AG08395 (cell line): Measurements from ENCODE around the gene NCR3LG1.

ENCODE experiments used
- DNase-seq: peaks from one replicate; pipeline ENCODE4 v3.0.0; 2012; ENCODE audit warnings: mixed read lengths, low spot score

NCR3LG1 gene, protein sequence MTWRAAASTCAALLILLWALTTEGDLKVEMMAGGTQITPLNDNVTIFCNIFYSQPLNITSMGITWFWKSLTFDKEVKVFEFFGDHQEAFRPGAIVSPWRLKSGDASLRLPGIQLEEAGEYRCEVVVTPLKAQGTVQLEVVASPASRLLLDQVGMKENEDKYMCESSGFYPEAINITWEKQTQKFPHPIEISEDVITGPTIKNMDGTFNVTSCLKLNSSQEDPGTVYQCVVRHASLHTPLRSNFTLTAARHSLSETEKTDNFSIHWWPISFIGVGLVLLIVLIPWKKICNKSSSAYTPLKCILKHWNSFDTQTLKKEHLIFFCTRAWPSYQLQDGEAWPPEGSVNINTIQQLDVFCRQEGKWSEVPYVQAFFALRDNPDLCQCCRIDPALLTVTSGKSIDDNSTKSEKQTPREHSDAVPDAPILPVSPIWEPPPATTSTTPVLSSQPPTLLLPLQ

DNA sequence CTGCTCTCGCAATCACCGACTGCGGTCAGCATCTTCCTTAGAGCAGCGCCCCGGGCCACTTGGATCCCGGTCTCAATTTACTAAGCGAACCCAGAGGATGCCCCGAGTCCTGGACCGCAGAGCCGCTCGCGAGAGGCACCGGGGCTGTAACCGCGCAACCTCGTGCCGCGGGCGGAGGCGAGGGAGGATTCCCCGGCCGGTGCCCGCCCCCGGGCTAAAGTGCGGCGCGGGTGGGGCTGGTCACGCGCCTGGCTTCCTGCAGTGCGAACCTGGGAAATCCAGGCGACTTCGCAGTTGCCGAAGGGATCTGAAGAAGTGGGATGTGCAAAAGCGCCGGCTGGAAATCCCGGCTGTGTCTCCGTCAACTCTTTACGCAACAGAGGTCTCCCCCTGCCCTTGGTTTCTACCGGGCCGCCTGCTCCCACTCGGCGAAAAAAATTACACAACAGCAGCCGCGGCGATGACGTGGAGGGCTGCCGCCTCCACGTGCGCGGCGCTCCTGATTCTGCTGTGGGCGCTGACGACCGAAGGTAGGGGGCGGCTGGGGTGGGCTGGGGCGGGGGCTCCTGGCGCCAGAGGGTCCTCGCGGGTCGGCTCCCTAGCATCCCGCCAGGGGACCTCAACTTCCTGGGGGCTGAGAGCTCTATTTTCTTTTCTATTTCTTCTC lies at the start of gene NCR3LG1:
Gene NCR3LG1, plus strand, starts transcription at position 291 of the 667 bp plus-strand sequence. Its CDS starts 170 bp downstream, at position 461.
- peak; percentile 62 for DNase-seq

DNA sequence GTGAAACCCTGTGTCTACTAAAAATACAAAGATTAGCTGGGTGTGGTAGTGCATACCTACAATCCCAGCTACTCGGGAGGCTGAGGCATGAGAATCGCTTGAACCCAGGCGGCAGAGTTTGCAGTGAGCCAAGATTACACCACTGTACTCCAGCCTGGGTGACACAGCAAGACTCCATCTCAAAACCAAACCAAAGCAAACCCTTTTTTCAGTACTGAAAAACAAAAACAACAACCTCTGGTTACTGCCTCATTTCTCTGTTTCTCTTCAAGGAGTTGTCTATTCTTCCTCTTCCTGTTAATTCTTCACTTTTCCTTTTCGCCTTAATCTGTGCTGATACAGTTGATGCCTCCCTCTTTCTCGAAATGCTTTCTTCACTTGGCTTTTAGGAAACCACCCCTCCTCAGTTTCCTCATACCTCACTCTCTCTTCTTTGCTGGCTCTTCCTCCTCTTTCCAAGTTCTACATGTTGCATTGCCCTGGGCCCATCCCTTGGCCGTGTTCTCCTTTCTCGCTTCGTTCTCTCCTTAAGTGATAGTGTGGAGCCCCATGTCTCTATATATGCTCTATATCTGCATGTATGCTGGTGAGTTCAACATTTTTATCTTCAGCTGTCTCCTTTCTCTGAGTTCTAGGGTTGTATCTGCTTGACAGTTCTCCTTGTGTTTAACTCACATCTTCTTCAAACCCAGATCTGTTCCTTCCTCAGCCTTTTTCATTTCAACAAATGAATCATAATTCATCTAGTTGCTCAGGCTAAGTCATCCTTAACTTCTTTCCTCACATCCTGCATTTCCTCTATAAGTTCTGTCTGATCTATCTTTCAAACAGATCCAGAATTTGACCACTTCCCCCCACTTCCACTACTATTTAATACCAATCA lies 38.0 kb upstream of the NCR3LG1 start:
- no peak for DNase-seq

DNA sequence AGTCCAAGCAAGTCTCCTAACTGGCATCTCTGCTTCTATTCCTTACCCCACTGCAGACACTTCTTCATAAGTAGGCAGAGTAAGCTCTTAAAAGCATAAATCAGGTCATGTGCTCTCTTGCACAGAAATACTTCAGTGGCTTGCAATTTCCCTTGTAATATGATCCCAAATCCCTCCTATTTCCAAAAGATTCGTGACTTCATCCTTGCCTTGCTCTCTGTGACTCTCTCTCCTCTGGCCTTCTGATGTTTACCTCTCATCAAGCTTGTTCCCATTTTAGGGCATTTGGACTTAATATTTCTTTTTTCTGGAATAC lies 37.4 kb upstream of the NCR3LG1 start:
- peak; percentile 65 for DNase-seq

DNA sequence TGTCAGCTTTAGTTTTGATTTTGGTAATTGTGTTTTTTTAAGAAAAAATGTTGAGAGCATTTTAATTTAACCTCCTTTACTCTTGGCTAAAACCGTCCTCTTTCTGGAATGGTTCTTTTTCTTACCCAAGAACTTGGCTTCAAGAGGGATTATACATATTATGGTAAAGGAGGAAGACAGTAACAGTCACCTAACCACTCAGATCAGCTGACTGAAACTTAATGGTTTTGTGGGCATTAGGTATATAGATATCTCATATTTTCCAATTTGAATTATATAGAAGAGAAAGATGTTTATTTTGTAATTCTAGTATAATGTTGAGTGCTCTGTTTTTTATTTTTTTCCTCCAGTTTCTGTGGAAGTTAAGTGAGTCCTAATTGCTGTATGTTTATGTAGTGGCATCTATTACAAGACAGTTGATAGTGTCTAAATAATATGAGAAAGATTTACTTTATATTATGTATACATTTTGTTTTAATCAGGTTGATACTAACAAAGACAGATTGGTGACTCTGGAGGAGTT lies 36.6 kb upstream of the NCR3LG1 start:
- DNase-seq, result no peak

DNA sequence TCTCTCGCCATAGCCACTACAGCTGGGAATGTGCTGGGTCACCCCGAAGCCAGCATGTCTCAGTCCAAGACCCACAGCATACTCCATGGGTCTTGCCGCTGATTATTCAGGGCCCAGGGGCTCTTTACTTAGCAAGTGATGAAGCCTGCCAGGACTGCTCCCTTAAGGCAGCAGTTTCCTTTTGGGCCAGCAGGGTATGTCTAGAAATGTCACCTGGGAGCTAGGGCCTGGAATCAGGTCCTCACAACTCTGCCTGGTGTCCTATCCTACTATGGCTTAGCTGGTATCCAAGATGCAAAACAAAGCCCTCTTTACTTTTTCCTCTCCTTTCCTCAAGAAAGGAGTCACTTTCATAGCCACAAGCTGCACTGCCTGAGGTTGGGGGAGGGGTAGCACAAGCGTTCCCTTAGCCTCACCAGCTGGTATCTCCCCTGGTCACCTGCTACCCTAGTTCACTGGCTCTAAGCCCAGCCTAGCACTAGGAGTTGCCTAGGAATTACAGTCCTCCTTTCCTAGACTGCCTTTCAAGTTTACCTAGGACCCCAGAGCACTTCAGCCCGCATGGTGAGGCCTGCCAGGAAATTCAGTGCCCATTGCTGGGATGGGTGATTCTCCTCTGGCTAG lies 22.6 kb upstream of the NCR3LG1 start:
- no peak for DNase-seq

DNA sequence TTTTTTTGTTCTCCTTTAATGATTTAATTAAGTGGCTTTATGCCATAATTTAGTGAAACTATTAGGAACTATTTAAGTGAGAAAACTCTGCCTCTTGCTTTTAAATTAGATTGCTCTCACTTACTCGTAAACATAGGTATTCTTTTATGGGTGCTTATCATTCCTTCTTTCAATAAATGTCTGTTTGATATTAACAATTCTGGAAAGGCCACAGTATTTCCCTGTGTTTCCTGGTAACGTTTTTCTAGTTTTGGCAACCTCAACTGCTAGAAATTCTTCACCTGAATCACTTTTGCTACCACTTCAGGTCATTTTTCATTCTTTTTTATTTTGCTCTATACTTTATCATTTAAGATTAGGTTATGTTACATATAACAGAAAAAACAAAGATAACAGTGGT lies 19.9 kb upstream of the NCR3LG1 start:
- no peak for DNase-seq

DNA sequence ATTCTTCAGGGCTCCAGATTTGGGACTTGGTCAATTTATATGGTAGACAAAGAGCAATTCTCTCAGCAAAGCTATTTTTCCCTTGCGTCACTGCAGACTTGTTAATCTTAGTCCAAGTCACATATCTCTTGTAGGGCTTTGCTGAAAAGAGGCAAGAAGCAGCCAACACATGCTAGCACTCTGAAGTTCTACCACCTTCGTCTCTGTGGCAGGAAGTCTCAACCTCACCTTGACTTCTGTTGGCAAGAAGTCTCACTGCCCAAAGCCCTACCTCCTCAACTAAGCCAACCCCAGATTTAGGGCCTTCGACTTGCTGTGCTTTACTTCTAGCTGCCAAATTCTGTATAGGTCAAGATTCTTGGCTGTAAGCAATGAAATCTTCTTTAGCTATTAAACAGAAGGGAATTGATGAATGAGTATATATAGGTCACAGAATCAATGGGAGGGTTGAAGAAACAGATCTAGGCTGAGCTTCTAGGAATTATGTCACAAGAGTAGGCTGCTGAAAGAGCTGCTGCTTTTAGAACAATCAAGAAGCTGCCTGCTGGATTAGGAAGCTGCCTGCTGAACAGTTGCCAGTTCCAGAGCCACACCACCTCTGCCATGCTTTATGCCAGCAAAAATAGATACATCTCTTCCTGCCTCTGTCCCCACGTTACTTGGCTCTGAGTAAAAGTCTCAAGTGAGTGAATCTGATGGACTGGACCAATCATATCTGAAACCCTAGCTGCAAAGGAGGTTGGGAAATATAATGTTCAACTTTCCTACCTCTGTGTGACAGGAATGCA lies 17.6 kb upstream of the NCR3LG1 start:
- no peak for DNase-seq

DNA sequence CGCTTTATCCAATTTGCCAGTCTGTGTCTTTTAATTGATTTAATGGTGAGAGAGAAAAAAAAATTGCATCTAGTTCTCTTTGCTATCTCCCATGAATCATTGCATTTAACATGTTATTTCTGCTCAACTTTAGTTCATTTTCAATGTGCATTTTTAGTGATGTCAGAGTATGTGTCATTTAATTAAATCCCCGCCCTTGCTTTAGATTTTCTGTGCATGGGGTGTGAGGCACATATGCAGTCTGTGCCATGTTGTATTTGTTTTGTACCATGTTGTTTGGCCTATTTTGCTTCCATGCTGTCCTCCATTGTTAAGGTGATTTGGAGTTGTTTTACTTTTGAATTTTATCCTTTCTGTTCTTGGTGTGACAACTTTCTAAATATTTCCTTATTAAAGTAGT lies 8.3 kb upstream of the NCR3LG1 start:
- no peak for DNase-seq

DNA sequence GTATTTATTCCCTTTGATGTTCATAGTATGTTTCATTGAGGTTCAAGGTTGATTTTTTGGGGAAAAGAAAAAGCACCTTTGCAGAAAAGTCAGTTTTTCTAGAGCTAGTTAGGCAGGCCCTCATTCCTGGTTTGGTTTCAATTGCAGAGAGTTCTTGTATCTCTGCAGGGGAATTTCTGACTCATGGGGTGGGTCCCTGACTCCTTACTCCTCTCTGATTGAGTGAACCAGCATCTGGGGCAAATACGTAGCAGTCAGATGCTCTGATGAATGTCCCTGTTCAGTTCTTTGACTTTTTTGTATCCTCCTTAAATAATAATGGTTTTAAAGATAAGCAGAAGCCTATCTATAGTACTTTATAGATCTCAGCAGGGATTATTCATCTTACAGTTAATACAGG lies 7.7 kb upstream of the NCR3LG1 start:
- peak; percentile 87 for DNase-seq

DNA sequence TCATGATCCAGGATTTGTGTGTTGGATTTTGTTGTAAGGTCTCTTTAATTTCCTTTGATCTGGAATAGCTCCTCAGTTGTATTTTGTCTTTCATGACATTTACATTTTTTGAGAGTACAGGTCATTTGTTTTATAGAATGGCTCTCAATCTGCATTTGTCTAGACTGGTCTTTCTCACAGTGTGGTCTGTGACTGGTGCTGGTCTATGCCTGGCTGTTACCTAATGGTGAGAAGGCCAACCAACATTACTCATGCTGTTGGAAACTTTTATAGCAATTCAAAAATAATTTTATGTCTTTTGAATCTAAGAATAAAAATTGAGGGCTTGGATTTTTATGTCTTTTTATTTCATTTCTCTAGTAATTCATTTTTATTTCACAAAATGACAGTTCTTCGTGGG lies 3.9 kb upstream of the NCR3LG1 start:
- no peak for DNase-seq

DNA sequence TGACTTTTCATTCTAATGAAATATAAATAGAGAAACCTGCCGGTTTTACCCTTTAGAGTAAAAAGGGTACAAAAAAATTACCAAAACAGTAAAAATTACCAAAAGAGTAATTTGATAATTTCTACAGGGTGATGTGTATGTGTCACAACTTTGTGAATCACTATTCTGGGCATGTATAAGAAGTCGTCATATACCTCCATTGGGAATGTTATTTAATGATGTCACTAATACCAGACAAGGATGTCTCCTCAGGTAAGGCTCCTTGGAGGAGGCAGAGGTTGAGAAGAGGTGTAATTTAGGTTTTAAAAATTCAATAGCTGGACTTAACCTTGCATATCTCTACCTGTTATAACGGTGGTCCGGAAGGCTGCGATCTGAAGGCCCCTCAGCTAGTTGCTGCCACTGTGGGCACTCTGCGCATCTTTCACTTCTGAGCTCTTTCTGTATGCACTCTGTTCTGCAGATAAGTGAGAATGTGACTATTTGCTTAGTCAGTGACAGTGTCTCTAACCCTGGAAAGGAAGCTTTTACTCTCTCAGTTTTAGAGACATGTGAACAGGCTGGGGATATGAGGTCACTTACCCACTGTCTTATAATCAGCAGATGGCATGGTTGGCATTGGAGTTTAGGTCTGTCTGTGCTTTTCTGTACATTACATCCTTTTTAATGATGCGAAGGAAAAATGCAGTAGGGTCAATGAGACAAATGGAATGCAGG lies 987 bp upstream of the NCR3LG1 start:
- DNase-seq, result no peak

DNA sequence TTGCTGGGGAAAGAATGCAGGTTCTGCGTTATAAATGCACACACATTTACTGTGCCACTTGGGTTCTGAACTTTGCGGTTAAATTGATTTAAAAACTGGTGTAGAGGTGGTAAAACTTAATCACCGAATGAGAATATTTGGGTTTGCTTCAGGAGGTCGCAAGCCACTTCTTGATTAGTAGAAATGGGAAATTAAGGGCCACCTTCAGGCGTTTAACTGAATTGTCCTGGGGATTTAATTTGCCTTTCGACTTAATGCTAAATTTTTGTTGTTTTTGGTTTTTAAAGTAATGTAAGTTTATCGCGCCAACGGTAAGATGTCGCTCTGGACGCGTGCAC lies 459 bp upstream of the NCR3LG1 start:
- DNase-seq, result no peak

DNA sequence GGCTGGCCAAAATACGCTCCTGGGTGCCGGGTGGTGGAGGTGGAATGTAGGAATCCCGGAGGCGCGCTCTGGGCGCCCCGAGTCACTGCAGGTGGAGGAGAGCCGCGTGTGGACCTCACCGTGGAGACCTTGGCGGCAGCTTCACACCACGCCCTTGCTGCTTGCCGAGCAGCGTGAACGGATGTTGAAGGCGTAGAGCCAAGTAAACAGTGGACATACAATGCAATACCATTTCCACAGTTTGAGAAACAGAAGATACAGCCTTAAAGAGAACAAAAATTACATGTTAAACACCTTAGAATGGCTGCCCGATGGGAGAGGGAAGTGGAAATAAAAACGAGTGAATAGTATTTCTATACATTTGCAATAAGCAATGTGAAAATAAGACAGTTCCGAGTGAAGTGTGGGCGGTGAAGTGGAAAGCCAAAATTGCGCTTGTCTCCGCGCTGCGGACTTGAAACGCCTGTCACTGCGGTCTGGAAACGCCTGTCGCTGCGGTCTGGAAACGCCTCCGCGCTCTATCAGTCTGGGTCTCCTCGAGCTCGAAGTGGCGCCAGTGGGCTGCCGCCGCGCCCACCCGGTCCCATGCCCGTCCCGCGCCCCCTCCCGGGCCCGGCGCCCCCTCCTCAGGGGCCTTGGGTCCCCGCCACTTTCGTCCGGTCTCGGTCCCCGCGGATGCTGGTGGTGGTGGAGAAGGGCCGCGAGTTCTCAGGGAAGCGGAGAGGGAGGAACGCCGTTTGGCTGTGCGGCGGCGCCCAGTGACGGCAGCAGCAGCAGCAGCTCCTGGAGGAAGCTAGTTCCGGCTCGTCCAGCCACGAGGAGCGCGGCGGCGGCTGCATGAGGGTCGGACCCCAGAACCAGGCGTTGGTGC lies 1.6 kb downstream of the NCR3LG1 start:
- peak; percentile 72 for DNase-seq

DNA sequence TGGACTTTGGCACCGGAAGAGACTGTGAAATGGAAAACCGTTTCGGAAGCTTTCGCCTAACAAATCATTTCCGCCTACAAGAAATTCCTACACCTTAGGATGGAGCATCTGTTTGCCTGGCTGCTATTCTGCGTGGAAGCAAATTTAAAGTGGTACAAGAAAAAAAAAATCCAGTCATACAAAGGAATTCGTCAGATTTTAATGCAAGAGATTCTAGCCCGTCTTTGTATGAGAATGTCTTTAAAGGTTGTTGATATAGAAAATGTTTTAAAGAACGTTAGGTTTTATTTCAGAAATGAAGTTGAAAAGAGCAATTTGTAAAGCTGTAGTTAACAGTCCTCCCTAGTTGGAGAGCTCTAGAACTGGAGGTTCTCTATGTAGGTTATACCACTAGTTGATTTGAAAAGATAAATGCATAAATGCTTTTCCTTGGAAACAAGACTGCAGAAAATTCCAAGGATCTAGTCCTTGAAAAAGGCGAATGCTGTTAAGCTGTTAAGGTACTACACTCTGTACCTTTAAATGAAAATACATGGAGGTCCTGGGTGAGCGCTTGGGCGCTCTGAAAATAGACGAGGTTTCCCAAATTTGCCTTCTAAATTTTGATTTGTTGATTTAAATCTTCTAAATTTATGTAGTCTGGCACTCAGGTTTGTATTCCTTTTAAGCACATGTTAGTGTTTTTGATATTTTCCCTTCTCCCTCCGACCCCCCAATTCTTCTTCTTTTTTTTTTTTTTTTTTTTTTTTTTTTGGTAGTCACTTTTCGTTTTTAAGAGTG lies 2.4 kb downstream of the NCR3LG1 start:
- DNase-seq, result no peak

DNA sequence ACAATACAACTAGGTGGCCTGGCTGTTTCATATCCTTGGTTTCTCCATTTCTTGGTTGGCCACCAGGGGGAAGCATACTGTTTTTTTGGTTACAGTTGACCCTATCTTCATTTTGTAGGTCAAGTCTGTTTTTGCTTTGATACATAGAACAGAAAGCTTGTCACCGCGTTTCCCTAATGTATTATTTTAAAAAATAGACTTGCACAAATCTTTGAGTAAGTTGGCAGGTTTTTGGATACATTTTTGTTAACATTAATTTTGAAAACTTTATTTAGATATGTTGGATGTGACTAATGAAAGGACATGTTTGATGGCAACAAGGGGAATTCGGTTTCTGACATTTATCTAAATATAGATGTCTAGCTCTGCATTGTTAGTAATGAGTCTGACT lies 3.0 kb downstream of the NCR3LG1 start:
- peak; percentile 77 for DNase-seq

DNA sequence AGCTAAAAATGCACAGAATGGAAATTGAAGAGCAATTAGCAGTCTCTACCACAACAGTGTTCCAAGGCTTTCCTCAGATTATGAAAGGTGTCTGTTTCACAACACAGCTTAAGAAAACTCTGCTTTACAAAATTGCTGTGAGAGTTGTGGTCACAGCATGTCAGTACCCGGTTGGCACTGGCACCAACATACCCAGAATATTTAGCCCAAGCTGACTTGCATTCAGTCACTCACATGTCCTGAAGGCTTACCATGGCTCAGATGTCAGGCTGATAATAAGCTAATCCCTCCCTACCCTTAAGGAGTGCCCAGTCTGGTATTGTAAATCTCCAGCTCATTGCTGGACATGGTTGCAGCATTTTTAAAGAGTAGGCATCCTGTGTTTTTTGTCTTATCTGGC lies 14.9 kb downstream of the NCR3LG1 start:
- DNase-seq, result no peak

DNA sequence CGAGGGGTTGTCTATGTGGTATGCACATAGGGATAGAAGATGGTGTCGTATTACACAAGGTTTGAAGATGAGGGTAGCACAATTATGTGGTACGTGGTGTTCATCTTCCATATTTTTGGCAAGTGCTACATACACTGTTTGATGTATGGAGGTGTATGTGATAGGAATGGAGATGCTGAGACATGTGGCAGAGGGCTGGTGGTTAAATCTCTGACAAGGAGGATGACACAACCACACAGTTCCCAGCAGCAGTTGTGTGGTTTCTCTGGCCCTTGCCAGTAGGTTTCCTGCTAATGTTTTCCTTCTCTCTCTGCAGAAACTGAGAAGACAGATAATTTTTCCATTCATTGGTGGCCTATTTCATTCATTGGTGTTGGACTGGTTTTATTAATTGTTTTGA lies 17.0 kb downstream of the NCR3LG1 start:
- no peak for DNase-seq

DNA sequence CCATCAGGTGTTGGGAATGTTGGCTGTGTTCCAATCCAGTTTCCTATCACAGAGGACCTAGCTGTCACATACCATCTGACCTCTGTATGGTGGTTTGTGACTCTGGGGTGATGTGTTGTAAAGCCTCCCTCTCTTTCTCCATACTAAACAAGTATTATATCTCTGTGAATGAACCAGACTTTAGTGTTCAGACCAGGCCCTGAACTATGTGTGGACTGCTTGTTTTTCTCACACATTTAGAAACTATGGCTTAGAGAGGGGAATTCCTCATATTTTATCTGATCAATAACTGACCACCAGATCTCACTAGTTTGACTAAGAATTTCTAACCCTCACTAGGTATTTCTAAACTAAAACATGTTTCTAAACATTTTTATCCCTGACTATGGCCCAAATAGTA lies 17.5 kb downstream of the NCR3LG1 start:
- no peak for DNase-seq

DNA sequence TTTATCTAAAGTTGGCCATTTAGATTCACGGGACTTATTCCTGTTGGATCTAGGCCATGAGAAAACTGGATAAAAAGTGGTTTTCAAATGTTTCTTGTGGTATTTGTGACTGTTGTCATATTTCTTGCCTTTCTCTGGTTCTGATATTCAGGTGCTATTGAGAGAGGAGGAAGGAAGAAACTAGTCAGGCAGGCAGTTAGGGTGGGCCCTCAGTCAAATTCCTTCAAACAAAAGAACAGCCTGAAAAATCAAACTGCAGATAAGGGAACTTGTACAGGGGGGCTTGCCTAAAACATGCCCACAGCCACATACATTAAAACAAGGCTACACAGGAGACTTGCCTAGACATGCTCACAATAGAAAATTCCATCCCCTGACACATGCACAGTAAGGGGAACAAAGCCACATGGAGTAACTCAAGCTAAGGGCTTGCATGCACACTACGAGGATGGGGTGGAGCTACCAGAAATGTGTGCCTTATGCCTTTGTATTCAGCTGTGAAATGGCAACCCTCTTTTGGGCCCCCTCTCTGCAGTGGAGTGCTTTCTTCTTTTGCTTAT lies 18.2 kb downstream of the NCR3LG1 start:
- DNase-seq, result no peak
